ENCODE data around the gene C1QTNF12. TPM values are rescaled to one million over a fixed set of nuclear protein-coding genes. Genes with fewer than 3 reads are reported as not detected.

C1QTNF12 gene
- total RNA-seq, 2 donors from 2014 or later: 5.2 to 5.6 TPM

DNA sequence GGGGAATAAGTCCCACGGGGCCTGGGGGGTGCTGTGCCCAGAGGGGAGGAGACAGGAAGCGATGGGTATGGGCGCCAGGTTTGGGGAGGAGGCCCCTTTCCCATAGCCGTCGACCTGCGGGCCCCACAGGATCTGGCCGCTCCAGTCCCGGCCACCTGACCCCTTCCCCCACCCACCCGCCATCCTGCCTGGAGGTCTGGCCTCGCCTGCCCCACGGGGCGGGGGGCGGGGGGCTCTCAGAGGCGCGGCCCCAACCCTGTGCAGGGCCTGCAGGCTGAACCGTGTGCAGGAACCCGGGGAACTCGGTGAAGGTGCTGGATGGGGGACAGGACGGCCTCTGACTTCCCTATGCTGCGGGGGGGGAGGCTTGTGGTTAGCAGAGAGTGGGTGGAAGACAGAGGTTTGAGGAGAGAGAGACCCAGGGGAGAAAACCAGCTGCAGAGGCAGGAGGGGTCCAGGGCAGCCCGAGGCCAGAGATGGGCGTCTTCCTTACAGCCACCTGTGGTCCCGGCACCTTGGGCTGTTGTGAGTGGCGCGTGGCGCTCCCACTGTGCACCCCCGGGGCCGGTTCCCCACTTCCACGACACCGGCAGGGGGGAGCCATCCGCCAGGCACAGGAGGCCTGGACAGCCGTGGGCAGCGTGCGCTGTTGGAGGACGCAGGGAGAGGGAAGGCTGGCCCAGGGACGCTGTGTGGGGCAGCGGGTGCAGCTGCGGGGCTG, 37.6 kb downstream of the C1QTNF12 start:
- peak; percentile 87 for DNase-seq (ENCODE audit: low spot score)
- no peaks in the 10 kb centered on the region for H3K36me3 Mint-ChIP-seq
- H3K27me3 Mint-ChIP-seq: no peaks in the 10 kb centered on the region
- H3K4me1 Mint-ChIP-seq (ENCODE audit: low read depth in 2 of 2): peaks cover 10 to 28% of the 10 kb centered on the region in 2 donors
- H3K4me3 Mint-ChIP-seq: peak overlapping the region; percentile 73
- no peaks in the 10 kb centered on the region for H3K9me3 Mint-ChIP-seq
- H3K27ac Mint-ChIP-seq: peak overlapping the region; percentile 85 to 96
- ATAC-seq: peak in 1 of 2 donors; percentile 22

GRCh38 chr1:1207571-1207892, 39.0 kb downstream of the C1QTNF12 start:
- H3K27me3 Mint-ChIP-seq: no peaks in the 10 kb centered on the region
- peak overlapping the region; percentile 73 for H3K4me3 Mint-ChIP-seq
- H3K27ac Mint-ChIP-seq: peak overlapping the region; percentile 85 to 96
- ATAC-seq: no peak
- H3K36me3 Mint-ChIP-seq: no peaks in the 10 kb centered on the region
- H3K4me1 Mint-ChIP-seq (ENCODE audit: low read depth in 2 of 2): peaks cover 10 to 28% of the 10 kb centered on the region in 2 donors
- DNase-seq (ENCODE audit: low spot score): no peak
- no peaks in the 10 kb centered on the region for H3K9me3 Mint-ChIP-seq

DNA sequence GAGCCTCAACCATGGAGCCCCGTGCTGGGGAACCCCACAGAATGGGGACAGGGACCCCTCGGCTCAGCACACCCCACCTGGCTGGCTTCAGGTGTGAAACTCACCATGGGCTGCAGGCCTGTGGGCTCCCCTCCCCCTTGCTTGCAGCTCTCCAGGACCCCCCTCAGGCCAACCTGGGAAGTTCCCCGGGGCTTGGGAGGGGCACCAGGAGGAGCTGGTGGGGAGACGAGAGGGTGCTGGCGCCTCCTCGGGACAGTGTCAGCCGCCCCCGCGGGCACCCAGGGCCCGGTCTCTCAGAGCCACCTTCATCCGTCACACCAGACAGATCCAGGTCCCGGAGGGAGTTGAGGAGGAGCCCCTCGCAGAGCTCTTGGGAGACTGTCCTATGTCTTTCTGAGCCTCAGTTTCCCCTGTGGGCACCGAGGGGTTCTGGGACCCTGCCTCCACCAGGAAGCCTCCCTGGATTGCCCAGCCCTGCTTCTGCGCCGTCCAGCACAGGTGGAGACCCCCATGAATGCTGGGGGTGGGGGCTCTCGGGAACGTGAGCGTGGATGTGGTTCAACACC, 39.5 kb downstream of the C1QTNF12 start:
- no peak for ATAC-seq
- Mint-ChIP-seq H3K4me1 (ENCODE audit: low read depth in 2 of 2) (peaks cover 10 to 28% of the 10 kb centered on the region in 2 donors), H3K27me3 (no peaks in the 10 kb centered on the region), H3K27ac (peak overlapping the region; percentile 85 to 96), H3K9me3 (no peaks in the 10 kb centered on the region), H3K4me3 (peak overlapping the region; percentile 74), H3K36me3 (no peaks in the 10 kb centered on the region)
- no peak for DNase-seq (ENCODE audit: low spot score)

DNA sequence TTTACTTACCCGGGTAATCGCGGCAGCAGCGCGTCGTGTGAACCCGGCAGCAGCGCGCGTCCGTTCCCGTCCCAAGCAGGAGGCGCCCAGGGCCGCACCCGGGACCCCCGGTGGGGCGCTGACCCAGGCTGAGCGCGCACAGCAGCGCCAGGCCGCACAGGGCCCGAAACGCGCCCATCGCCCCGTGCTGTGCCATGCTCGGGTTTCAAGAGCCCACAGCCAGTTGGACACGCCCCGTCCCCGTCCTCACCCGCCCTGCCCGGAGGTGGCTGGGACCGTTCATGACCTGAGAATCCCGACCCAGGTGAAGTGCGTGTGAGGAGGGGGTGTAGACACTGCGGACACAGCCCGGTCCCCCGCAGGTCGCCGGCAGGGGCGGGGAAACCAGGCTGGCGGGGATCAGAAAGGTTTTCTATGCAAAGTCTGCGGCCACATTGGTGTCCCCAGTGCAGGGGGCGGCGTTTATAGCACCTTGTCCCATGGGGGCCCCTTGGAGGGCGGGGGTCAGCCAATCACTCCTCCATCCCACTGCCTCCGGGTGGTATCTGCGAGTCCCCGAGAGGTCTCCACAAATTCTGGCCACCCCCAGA, 40.1 kb downstream of the C1QTNF12 start, which contains the start of gene TNFRSF18:
Gene TNFRSF18, minus strand, starts transcription at position 217 of the 590 bp plus-strand sequence. Its CDS starts 21 bp downstream, at position 196.
- Mint-ChIP-seq H3K27ac (peak within 1 kb of the TSS; percentile 85 to 96), H3K4me1 (ENCODE audit: low read depth in 2 of 2) (peaks cover 10 to 28% of the 10 kb centered on the region in 2 donors), H3K9me3 (no peaks in the 10 kb centered on the region), H3K36me3 (no peaks in the 10 kb centered on the region), H3K4me3 (peak within 1 kb of the TSS; percentile 78), H3K27me3 (no peaks in the 10 kb centered on the region)
- ATAC-seq (peak; percentile 29), DNase-seq (ENCODE audit: low spot score) (peak; percentile 74)

DNA sequence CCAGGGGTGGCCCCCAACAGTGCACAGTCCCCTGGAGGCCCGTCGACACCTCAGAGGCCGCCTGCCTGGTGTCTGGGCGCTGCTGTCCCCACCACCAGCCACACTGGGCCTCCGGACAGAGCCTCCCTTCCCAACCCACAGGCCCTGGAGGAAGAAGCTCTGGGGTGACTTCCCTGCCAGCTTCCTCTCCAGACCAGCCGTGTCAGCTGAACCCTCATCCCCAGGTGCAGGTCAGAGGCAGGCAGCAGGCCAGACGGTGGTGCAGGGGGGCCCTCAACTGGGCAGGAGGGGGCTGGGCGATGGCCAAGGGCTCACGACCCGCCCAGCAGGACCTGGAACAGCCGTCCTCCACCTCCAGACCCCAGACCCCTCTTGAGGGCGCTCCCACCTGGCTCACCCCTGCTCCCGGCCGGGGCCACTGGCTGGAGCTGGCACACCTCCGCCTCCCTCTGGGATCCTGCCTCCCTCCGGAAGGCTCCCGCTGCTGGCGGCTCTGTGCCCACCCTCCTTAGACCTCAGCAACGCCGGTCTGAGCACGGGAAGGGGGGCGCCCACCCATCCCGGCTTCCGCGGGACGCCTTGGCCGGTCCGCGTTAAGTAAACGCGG, 40.6 kb downstream of the C1QTNF12 start:
- H3K9me3 Mint-ChIP-seq: no peaks in the 10 kb centered on the region

GRCh38 chr1:1204998-1205768, 41.3 kb downstream of the C1QTNF12 start:
- no peaks in the 10 kb centered on the region for H3K9me3 Mint-ChIP-seq
- H3K36me3 Mint-ChIP-seq: no peaks in the 10 kb centered on the region
- ATAC-seq (no peak), DNase-seq (ENCODE audit: low spot score) (no peak)
- peaks cover 15 to 27% of the 10 kb centered on the region in 2 donors for H3K4me1 Mint-ChIP-seq (ENCODE audit: low read depth in 2 of 2)
- H3K27ac Mint-ChIP-seq: peak overlapping the region; percentile 50 to 76
- peak overlapping the region; percentile 78 for H3K4me3 Mint-ChIP-seq
- no peaks in the 10 kb centered on the region for H3K27me3 Mint-ChIP-seq

More for the DNA sequence above, 40.6 kb downstream of the C1QTNF12 start:
- peaks cover 10 to 24% of the 10 kb centered on the region in 2 donors for H3K4me1 Mint-ChIP-seq (ENCODE audit: low read depth in 2 of 2)
- H3K27ac Mint-ChIP-seq: peak overlapping the region; percentile 50 to 76
- DNase-seq (ENCODE audit: low spot score) (no peak), ATAC-seq (no peak)
- H3K4me3 Mint-ChIP-seq: peak overlapping the region; percentile 78
- H3K36me3 Mint-ChIP-seq: no peaks in the 10 kb centered on the region
- no peaks in the 10 kb centered on the region for H3K27me3 Mint-ChIP-seq

GRCh38 chr1:1204425-1204920, 42.0 kb downstream of the C1QTNF12 start:
- no peaks in the 10 kb centered on the region for H3K9me3 Mint-ChIP-seq
- H3K4me1 Mint-ChIP-seq (ENCODE audit: low read depth in 2 of 2): peaks cover 15 to 24% of the 10 kb centered on the region in 2 donors
- H3K4me3 Mint-ChIP-seq: peak overlapping the region; percentile 39
- peak overlapping the region; percentile 50 to 76 for H3K27ac Mint-ChIP-seq
- DNase-seq (ENCODE audit: low spot score) (no peak), ATAC-seq (no peak)
- no peaks in the 10 kb centered on the region for H3K36me3 Mint-ChIP-seq
- H3K27me3 Mint-ChIP-seq: no peaks in the 10 kb centered on the region

- peak overlapping the region; percentile 39 for H3K4me3 Mint-ChIP-seq
- H3K9me3 Mint-ChIP-seq: no peaks in the 10 kb centered on the region
- peaks cover 15 to 20% of the 10 kb centered on the region in 2 donors for H3K4me1 Mint-ChIP-seq (ENCODE audit: low read depth in 2 of 2)
- ATAC-seq: no peak
- peak overlapping the region in 1 of 2 donors; percentile 76 for H3K27ac Mint-ChIP-seq
- H3K27me3 Mint-ChIP-seq: no peaks in the 10 kb centered on the region
- no peaks in the 10 kb centered on the region for H3K36me3 Mint-ChIP-seq
- no peak for DNase-seq (ENCODE audit: low spot score)
These were observed 42.7 kb downstream of the C1QTNF12 start for GRCh38 chr1:1203561-1204424.

GRCh38 chr1:1202831-1203560, 43.5 kb downstream of the C1QTNF12 start:
- Mint-ChIP-seq H3K27me3 (no peaks in the 10 kb centered on the region), H3K4me1 (ENCODE audit: low read depth in 2 of 2) (peaks cover 8 to 15% of the 10 kb centered on the region in 2 donors), H3K9me3 (no peaks in the 10 kb centered on the region), H3K27ac (peak overlapping the region in 1 of 2 donors; percentile 76), H3K4me3 (no peak overlapping the region), H3K36me3 (no peaks in the 10 kb centered on the region)
- ATAC-seq: no peak
- no peak for DNase-seq (ENCODE audit: low spot score)

- peak; percentile 96 for DNase-seq (ENCODE audit: low spot score)
- Mint-ChIP-seq H3K27ac (peak overlapping the region; percentile 97 to 99), H3K4me3 (peak overlapping the region; percentile 73), H3K27me3 (no peaks in the 10 kb centered on the region), H3K36me3 (no peaks in the 10 kb centered on the region), H3K9me3 (no peaks in the 10 kb centered on the region), H3K4me1 (ENCODE audit: low read depth in 2 of 2) (peaks cover 9 to 15% of the 10 kb centered on the region in 2 donors)
- ATAC-seq: peak; percentile 87 to 89
These were observed 45.4 kb downstream of the C1QTNF12 start for GRCh38 chr1:1200876-1201810.
